ENCODE measurements around the gene ODF2. TPM values are rescaled to one million over a fixed set of nuclear protein-coding genes. Genes with fewer than 3 reads are reported as not detected.
"Not testable (repeated sequence)": the region's sequence is repeated elsewhere in the genome, so short reads cannot be mapped to it uniquely, and the experiment has no call there.

ODF2 gene
- total RNA-seq, 3 donors from 2014 or later: 23.1 to 27.9 (median 25.1) TPM

- Histone ChIP-seq H3K4me3 (no peak overlapping the region), H3K36me3 (no peaks in the 10 kb centered on the region), H3K27ac (no peak overlapping the region), H3K9me3 (no peaks in the 10 kb centered on the region), H3K4me1 (no peaks in the 10 kb centered on the region), H3K27me3 (no peaks in the 10 kb centered on the region)
- intact Hi-C loops (cut with DNase I; ENCODE audit: low total_unique reads): no loop called here
- peak; percentile 63 to 90 for DNase-seq (ENCODE audit: low spot score in 2 of 2)
- TF ChIP-seq POLR2AphosphoS5 (IDR thresholded peaks at IDR 0.05) (peak; percentile 55 to 72 (median 65)), POLR2A (IDR thresholded peaks at IDR 0.05) (no peak), CTCF (IDR thresholded peaks at IDR 0.05) (peak; percentile 92 to 95 (median 94))
Measured at GRCh38 chr9:128438343-128439109, 17.3 kb upstream of the ODF2 start.

DNA sequence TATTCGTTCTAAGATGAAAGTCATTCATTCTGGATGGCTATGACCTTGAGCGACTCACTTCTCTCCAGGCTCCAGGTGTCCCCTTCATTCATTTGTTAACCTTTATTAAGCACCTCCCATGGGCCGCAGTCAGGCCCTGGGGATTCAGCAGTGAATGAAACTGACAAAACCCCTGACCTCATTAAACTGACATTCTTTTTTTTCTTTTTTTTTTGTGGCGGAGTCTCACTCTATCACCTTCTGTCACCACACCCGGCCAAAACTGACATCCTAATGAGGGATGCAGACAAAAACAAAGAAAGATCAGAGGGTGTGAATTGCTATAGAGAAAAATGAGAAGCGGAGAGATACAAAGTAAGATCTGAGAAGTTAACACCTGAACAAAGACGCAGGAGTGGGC lies 16.5 kb upstream of the ODF2 start:
- intact Hi-C loops (cut with DNase I; ENCODE audit: low total_unique reads): no loop called here
- no peaks in the 10 kb centered on the region for H3K27me3 ChIP-seq
- no peak overlapping the region for H3K27ac ChIP-seq
- no peaks in the 10 kb centered on the region for H3K36me3 ChIP-seq
- DNase-seq (ENCODE audit: low spot score in 2 of 2): no peak
- no peaks in the 10 kb centered on the region for H3K4me1 ChIP-seq
- H3K9me3 ChIP-seq: no peaks in the 10 kb centered on the region
- no peak for TF ChIP-seq POLR2AphosphoS5 (IDR thresholded peaks at IDR 0.05)
- no peak for TF ChIP-seq POLR2A (IDR thresholded peaks at IDR 0.05)
- no peak for TF ChIP-seq CTCF (IDR thresholded peaks at IDR 0.05)
- no peak overlapping the region for H3K4me3 ChIP-seq

GRCh38 chr9:128442150-128442549 lies 13.7 kb upstream of the ODF2 start:
- no peaks in the 10 kb centered on the region for H3K4me1 ChIP-seq
- intact Hi-C loops (cut with DNase I; ENCODE audit: low total_unique reads): no loop called here

GRCh38 chr9:128446505-128446904 lies 9.3 kb upstream of the ODF2 start:
- H3K36me3 ChIP-seq; H3K27ac ChIP-seq; intact Hi-C loops (cut with DNase I; ENCODE audit: low total_unique reads); H3K27me3 ChIP-seq; H3K9me3 ChIP-seq; H3K4me1 ChIP-seq; H3K4me3 ChIP-seq; DNase-seq (ENCODE audit: low spot score in 2 of 2): not testable (repeated sequence)

More at GRCh38 chr9:128442150-128442549, 13.7 kb upstream of the ODF2 start:
- H3K27me3 ChIP-seq: no peaks in the 10 kb centered on the region
- no peaks in the 10 kb centered on the region for H3K9me3 ChIP-seq
- no peak for DNase-seq (ENCODE audit: low spot score in 2 of 2)
- no peaks in the 10 kb centered on the region for H3K36me3 ChIP-seq
- H3K4me3 ChIP-seq: no peak overlapping the region
- no peak overlapping the region for H3K27ac ChIP-seq
- TF ChIP-seq POLR2AphosphoS5 (IDR thresholded peaks at IDR 0.05) (no peak), POLR2A (IDR thresholded peaks at IDR 0.05) (no peak), CTCF (IDR thresholded peaks at IDR 0.05) (no peak)

GRCh38 chr9:128448746-128449145 lies 7.1 kb upstream of the ODF2 start:
- DNase-seq (ENCODE audit: low spot score in 2 of 2): no peak
- no peak for TF ChIP-seq POLR2AphosphoS5 (IDR thresholded peaks at IDR 0.05)
- no peak for TF ChIP-seq POLR2A (IDR thresholded peaks at IDR 0.05)
- no peak for TF ChIP-seq CTCF (IDR thresholded peaks at IDR 0.05)
- H3K4me3 ChIP-seq: no peak overlapping the region
- H3K36me3 ChIP-seq: no peaks in the 10 kb centered on the region
- no peak overlapping the region for H3K27ac ChIP-seq
- H3K9me3 ChIP-seq: no peaks in the 10 kb centered on the region
- intact Hi-C loops (cut with DNase I; ENCODE audit: low total_unique reads): no loop called here
- no peaks in the 10 kb centered on the region for H3K27me3 ChIP-seq
- H3K4me1 ChIP-seq: no peaks in the 10 kb centered on the region

Measured in breast epithelium (tissue), 4 donors.